Activated T-helper 2 cell treated with anti-CD3 and anti-CD28 coated beads, Interferon-gamma antibody, Interleukin-2, Interleukin-4, amounts not matched to agents 10 μg/mL and 5 μg/mL and 100 μg/mL, durations not matched to agents 14 hours and 24 hours and 36 hours (primary cell): Measurements from ENCODE around the gene GPBP1. TPM values are rescaled to one million over a fixed set of nuclear protein-coding genes. Genes with fewer than 3 reads are reported as not detected.
A peak's percentile ranks its signal among the peaks of the same experiment; 100 is the strongest.
"Not testable (repeated sequence)": the region's sequence is repeated elsewhere in the genome, so short reads cannot be mapped to it uniquely, and the experiment has no call there.

Experiments used
- DNase-seq: peaks from one replicate; pipeline ENCODE4 v3.0.0; 2021; ENCODE audit warnings: low spot score
- H3K27ac Mint-ChIP-seq: one replicate; pipeline ENCODE4 v1.8.0; 2021; ENCODE audit warnings: mixed read lengths
- H3K27me3 Mint-ChIP-seq: one replicate; pipeline ENCODE4 v1.8.0; 2021; ENCODE audit warnings: low read depth, mixed read lengths
- H3K36me3 Mint-ChIP-seq: one replicate; pipeline ENCODE4 v1.8.0; 2021; ENCODE audit warnings: low read depth, mixed read lengths
- H3K4me1 Mint-ChIP-seq: one replicate; pipeline ENCODE4 v1.8.0; 2021; ENCODE audit warnings: low read depth, mixed read lengths
- H3K4me3 Mint-ChIP-seq: one replicate; pipeline ENCODE4 v1.8.0; 2021; ENCODE audit warnings: low read depth, mild to moderate bottlenecking, moderate library complexity, mixed read lengths
- H3K9me3 Mint-ChIP-seq: one replicate; pipeline ENCODE4 v1.8.0; 2021; ENCODE audit warnings: mixed read lengths
- intact Hi-C: fragments of 100-400 bp; cut with micrococcal nuclease; formaldehyde crosslinking; loops from one replicate; pipeline ENCODE4 v1.15.1; 2023
- total RNA-seq: library from RNA; stranded (reverse); gene quantifications from 2 replicates; pipeline ENCODE4 v1.2.3, GENCODE V29; 2022

Gene GPBP1
- total RNA-seq, 1 donor from 2014 or later, result 92.0 TPM

- Mint-ChIP-seq H3K27ac (no peak overlapping the region), H3K27me3 (peaks cover 6% of the 10 kb centered on the region), H3K4me1 (no peaks in the 10 kb centered on the region), H3K4me3 (no peak overlapping the region), H3K9me3 (no peaks in the 10 kb centered on the region), H3K36me3 (no peaks in the 10 kb centered on the region)
- no peak for DNase-seq
- intact Hi-C loops, result loop anchor here (2.0 kb wide), 1 partner anchor 376 kb away; no protein-coding TSS in a partner anchor
These were observed 103.2 kb downstream of the GPBP1 start for GRCh38 chr5:57277085-57277484.

- no peak overlapping the region for H3K27ac Mint-ChIP-seq
- no peaks in the 10 kb centered on the region for H3K4me1 Mint-ChIP-seq
- intact Hi-C loops, result no loop called here
- no peaks in the 10 kb centered on the region for H3K9me3 Mint-ChIP-seq
- no peak for DNase-seq
- H3K36me3 Mint-ChIP-seq, result no peaks in the 10 kb centered on the region
- H3K27me3 Mint-ChIP-seq, result peaks cover 7% of the 10 kb centered on the region
- H3K4me3 Mint-ChIP-seq, result no peak overlapping the region
These were observed 107.0 kb downstream of the GPBP1 start for GRCh38 chr5:57280853-57281252.

GRCh38 chr5:57285084-57285483, 111.2 kb downstream of the GPBP1 start:
- H3K4me3 Mint-ChIP-seq, intact Hi-C loops, H3K9me3 Mint-ChIP-seq, H3K27ac Mint-ChIP-seq, H3K36me3 Mint-ChIP-seq, H3K4me1 Mint-ChIP-seq, DNase-seq: not testable (repeated sequence)
- peaks cover 34% of the 10 kb centered on the region for H3K27me3 Mint-ChIP-seq

- Mint-ChIP-seq H3K36me3 (no peaks in the 10 kb centered on the region), H3K4me3 (no peak overlapping the region), H3K4me1 (no peaks in the 10 kb centered on the region), H3K27ac (no peak overlapping the region), H3K9me3 (no peaks in the 10 kb centered on the region), H3K27me3 (peaks cover 31% of the 10 kb centered on the region)
- intact Hi-C loops, result loop anchor here (10.0 kb wide), 2 partner anchors 303 to 483 kb away; no protein-coding TSS in a partner anchor
- DNase-seq, result no peak
These were observed 118.0 kb downstream of the GPBP1 start for GRCh38 chr5:57291894-57292293.

- Mint-ChIP-seq H3K27me3 (peaks cover 31% of the 10 kb centered on the region), H3K4me3 (no peak overlapping the region), H3K4me1 (no peaks in the 10 kb centered on the region), H3K9me3 (no peaks in the 10 kb centered on the region), H3K27ac (no peak overlapping the region), H3K36me3 (no peaks in the 10 kb centered on the region)
- intact Hi-C loops, result loop anchor here (10.0 kb wide), 2 partner anchors 302 to 482 kb away; no protein-coding TSS in a partner anchor
- DNase-seq, result no peak
These were observed 118.5 kb downstream of the GPBP1 start for GRCh38 chr5:57292336-57292735.

- peak overlapping the region; percentile 57 for H3K4me3 Mint-ChIP-seq
- no peak overlapping the region for H3K27ac Mint-ChIP-seq
These were observed 124.6 kb downstream of the GPBP1 start for GRCh38 chr5:57298295-57298984.

GRCh38 chr5:57298985-57299491, 125.2 kb downstream of the GPBP1 start:
- peak overlapping the region; percentile 57 for H3K4me3 Mint-ChIP-seq
- no peaks in the 10 kb centered on the region for H3K9me3 Mint-ChIP-seq
- H3K27me3 Mint-ChIP-seq, result peaks cover 5% of the 10 kb centered on the region
- intact Hi-C loops, result loop anchor here (1.0 to 10.0 kb wide), 5 partner anchors 133 to 1161 kb away; partner anchors contain the start of gene PLK2
- H3K4me1 Mint-ChIP-seq, result peaks cover 30% of the 10 kb centered on the region
- peak; percentile 31 for DNase-seq
- H3K27ac Mint-ChIP-seq, result peak overlapping the region; percentile 68
- no peaks in the 10 kb centered on the region for H3K36me3 Mint-ChIP-seq

More at GRCh38 chr5:57298295-57298984, 124.6 kb downstream of the GPBP1 start:
- intact Hi-C loops, result loop anchor here (2.0 to 10.0 kb wide), 4 partner anchors 134 to 476 kb away; no protein-coding TSS in a partner anchor
- H3K4me1 Mint-ChIP-seq, result peaks cover 30% of the 10 kb centered on the region
- H3K36me3 Mint-ChIP-seq, result no peaks in the 10 kb centered on the region
- H3K27me3 Mint-ChIP-seq, result peaks cover 7% of the 10 kb centered on the region
- no peaks in the 10 kb centered on the region for H3K9me3 Mint-ChIP-seq
- DNase-seq, result peak; percentile 70

- H3K4me3 Mint-ChIP-seq, result no peak overlapping the region
- H3K9me3 Mint-ChIP-seq, result no peaks in the 10 kb centered on the region
- peaks cover 2% of the 10 kb centered on the region for H3K27me3 Mint-ChIP-seq
- H3K4me1 Mint-ChIP-seq, result peaks cover 30% of the 10 kb centered on the region
- DNase-seq, result no peak
- H3K27ac Mint-ChIP-seq, result no peak overlapping the region
- H3K36me3 Mint-ChIP-seq, result no peaks in the 10 kb centered on the region
- intact Hi-C loops, result loop anchor here (1.0 to 10.0 kb wide), 5 partner anchors 132 to 1160 kb away; partner anchors contain the start of gene PLK2
These were observed 126.1 kb downstream of the GPBP1 start for GRCh38 chr5:57299986-57300385.

GRCh38 chr5:57302164-57302563, 128.3 kb downstream of the GPBP1 start:
- no peaks in the 10 kb centered on the region for H3K27me3 Mint-ChIP-seq
- no peak overlapping the region for H3K4me3 Mint-ChIP-seq
- peaks cover 8% of the 10 kb centered on the region for H3K9me3 Mint-ChIP-seq
- intact Hi-C loops, result loop anchor here (1.0 to 2.0 kb wide), 3 partner anchors 15 to 81 kb away; no protein-coding TSS in a partner anchor
- peaks cover 30% of the 10 kb centered on the region for H3K4me1 Mint-ChIP-seq
- no peak for DNase-seq
- H3K27ac Mint-ChIP-seq, result no peak overlapping the region
- no peaks in the 10 kb centered on the region for H3K36me3 Mint-ChIP-seq

- H3K36me3 Mint-ChIP-seq, result no peaks in the 10 kb centered on the region
- no peak for DNase-seq
- peaks cover 30% of the 10 kb centered on the region for H3K4me1 Mint-ChIP-seq
- no peak overlapping the region for H3K4me3 Mint-ChIP-seq
- peak overlapping the region; percentile 38 for H3K27ac Mint-ChIP-seq
- H3K27me3 Mint-ChIP-seq, result no peaks in the 10 kb centered on the region
- H3K9me3 Mint-ChIP-seq, result peaks cover 8% of the 10 kb centered on the region
- intact Hi-C loops, result loop anchor here (1.0 to 2.0 kb wide), 3 partner anchors 14 to 81 kb away; no protein-coding TSS in a partner anchor
These were observed 128.8 kb downstream of the GPBP1 start for GRCh38 chr5:57302643-57303042.

GRCh38 chr5:57303985-57304384, 130.1 kb downstream of the GPBP1 start:
- no peaks in the 10 kb centered on the region for H3K27me3 Mint-ChIP-seq

GRCh38 chr5:57304931-57305330, 131.1 kb downstream of the GPBP1 start:
- H3K27ac Mint-ChIP-seq, result no peak overlapping the region
- no peaks in the 10 kb centered on the region for H3K36me3 Mint-ChIP-seq
- intact Hi-C loops, result no loop called here
- H3K9me3 Mint-ChIP-seq, result peaks cover 16% of the 10 kb centered on the region
- H3K4me1 Mint-ChIP-seq, result peaks cover 14% of the 10 kb centered on the region
- no peaks in the 10 kb centered on the region for H3K27me3 Mint-ChIP-seq
- no peak overlapping the region for H3K4me3 Mint-ChIP-seq
- DNase-seq, result no peak

More at GRCh38 chr5:57303985-57304384, 130.1 kb downstream of the GPBP1 start:
- intact Hi-C loops, result loop anchor here (2.0 kb wide), 1 partner anchor 13 kb away; no protein-coding TSS in a partner anchor
- no peak for DNase-seq
- Mint-ChIP-seq H3K4me3 (no peak overlapping the region), H3K36me3 (no peaks in the 10 kb centered on the region), H3K27ac (no peak overlapping the region), H3K4me1 (peaks cover 22% of the 10 kb centered on the region), H3K9me3 (peaks cover 16% of the 10 kb centered on the region)

GRCh38 chr5:57306359-57306758, 132.5 kb downstream of the GPBP1 start:
- no peak overlapping the region for H3K27ac Mint-ChIP-seq
- DNase-seq, result no peak
- no peaks in the 10 kb centered on the region for H3K36me3 Mint-ChIP-seq
- no peaks in the 10 kb centered on the region for H3K27me3 Mint-ChIP-seq
- peaks cover 14% of the 10 kb centered on the region for H3K4me1 Mint-ChIP-seq
- intact Hi-C loops, result no loop called here
- no peak overlapping the region for H3K4me3 Mint-ChIP-seq
- H3K9me3 Mint-ChIP-seq, result peaks cover 16% of the 10 kb centered on the region
